DND-41 (cell line): ENCODE measurements around the gene NODAL.

Experiments
- EZH2 ChIP-seq: IDR thresholded peaks from 3 replicates; pipeline ENCODE4 v1.6.1; 2012; ENCODE audit warnings: borderline replicate concordance, low read depth, mild to moderate bottlenecking, moderate library complexity, low read length, inconsistent platforms; ENCODE audit not compliant: severe bottlenecking
- TF ChIP-seq, protein P1 (sequence below): IDR thresholded peaks from 2 replicates; pipeline ENCODE4 v1.5.1; 2012; ENCODE audit warnings: borderline replicate concordance, low read length, moderate library complexity, mild to moderate bottlenecking; ENCODE audit not compliant: poor library complexity, severe bottlenecking; ENCODE audit errors: extremely low read depth

DNA sequence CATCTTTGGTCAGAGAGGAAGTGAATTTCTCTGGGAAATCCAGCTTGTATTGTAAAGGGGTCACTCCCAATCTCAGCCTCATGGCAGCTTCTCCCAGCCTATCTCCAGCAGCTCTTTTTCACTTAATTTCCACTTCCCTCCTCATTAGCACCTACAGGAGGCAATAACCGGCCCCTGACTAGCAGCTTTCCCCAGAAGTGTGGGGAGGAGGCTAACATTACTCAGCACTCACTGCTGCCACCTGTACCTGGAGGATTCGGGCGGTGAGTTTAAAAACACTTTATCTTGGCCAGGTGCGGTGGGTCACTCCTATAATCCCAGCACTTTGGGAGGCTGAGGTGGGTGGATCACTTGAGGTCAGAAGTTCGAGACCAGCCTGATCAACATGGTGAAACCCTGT is 3.8 kb downstream of the NODAL start:
- TF ChIP-seq, protein P1, sequence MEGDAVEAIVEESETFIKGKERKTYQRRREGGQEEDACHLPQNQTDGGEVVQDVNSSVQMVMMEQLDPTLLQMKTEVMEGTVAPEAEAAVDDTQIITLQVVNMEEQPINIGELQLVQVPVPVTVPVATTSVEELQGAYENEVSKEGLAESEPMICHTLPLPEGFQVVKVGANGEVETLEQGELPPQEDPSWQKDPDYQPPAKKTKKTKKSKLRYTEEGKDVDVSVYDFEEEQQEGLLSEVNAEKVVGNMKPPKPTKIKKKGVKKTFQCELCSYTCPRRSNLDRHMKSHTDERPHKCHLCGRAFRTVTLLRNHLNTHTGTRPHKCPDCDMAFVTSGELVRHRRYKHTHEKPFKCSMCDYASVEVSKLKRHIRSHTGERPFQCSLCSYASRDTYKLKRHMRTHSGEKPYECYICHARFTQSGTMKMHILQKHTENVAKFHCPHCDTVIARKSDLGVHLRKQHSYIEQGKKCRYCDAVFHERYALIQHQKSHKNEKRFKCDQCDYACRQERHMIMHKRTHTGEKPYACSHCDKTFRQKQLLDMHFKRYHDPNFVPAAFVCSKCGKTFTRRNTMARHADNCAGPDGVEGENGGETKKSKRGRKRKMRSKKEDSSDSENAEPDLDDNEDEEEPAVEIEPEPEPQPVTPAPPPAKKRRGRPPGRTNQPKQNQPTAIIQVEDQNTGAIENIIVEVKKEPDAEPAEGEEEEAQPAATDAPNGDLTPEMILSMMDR = no peak
- TF ChIP-seq EZH2 = no peak
